ENCODE results near the gene CCDC40.

DNA sequence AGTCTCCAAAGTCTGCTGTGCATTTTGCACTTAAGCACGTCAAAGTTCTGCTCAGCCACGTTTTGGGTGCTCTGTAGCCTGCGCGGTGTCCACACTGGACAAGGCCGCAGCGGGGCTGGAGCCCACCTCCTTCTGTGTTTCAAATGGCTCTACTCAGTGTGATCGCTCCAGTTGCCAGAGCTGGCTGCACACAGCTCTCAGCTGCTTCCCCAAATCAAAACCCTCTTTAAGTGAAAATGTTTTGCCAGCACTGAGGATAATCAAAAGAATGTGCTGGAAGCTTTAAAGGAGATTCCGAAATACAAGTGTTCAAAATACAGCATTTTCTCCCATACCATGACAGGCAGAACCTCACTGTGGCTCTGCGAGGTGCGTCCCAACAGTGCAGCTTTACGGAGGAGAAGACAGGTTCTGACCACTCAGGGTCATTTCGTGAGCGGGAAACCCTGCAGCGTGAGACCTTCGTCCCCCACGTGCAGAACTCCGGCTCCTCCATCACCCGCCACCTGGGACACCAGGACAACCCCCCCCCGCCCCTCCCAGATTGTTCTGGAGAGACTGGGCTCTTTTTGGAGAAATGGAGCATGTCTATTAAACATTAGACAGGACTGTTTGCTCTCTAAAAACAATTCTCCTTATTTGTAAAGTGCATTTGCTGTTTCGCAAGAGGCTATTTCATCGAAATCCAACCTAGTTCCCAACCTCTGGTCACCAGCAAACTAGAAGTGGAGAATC lies 17.4 kb upstream of the CCDC40 start:
- TF ChIP-seq NFATC3 (IDR thresholded peaks at IDR 0.05): no peak
- no peak for TF ChIP-seq ZNF707 (CRISPR knock-in tag; conservative IDR thresholded peaks at IDR 0.05)
- no peak for TF ChIP-seq SIN3B (IDR thresholded peaks at IDR 0.05; ENCODE audit: low read depth)
- no peak for TF ChIP-seq ZNF316 (IDR thresholded peaks at IDR 0.05)
- TF ChIP-seq, protein P1, sequence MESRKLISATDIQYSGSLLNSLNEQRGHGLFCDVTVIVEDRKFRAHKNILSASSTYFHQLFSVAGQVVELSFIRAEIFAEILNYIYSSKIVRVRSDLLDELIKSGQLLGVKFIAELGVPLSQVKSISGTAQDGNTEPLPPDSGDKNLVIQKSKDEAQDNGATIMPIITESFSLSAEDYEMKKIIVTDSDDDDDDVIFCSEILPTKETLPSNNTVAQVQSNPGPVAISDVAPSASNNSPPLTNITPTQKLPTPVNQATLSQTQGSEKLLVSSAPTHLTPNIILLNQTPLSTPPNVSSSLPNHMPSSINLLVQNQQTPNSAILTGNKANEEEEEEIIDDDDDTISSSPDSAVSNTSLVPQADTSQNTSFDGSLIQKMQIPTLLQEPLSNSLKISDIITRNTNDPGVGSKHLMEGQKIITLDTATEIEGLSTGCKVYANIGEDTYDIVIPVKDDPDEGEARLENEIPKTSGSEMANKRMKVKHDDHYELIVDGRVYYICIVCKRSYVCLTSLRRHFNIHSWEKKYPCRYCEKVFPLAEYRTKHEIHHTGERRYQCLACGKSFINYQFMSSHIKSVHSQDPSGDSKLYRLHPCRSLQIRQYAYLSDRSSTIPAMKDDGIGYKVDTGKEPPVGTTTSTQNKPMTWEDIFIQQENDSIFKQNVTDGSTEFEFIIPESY (CRISPR knock-in tag; IDR thresholded peaks at IDR 0.05): no peak
- TF ChIP-seq YY1 (IDR thresholded peaks at IDR 0.05; ENCODE audit: borderline replicate concordance in 1 of 3, control insufficient read depth in 1 of 3, extremely low read depth in 1 of 3, insufficient read depth in 3 of 3, insufficient read length in 1 of 3, insufficient replicate concordance in 2 of 3, low read depth in 1 of 3, low read length in 2 of 3): no peak
- TF ChIP-seq, protein P2, sequence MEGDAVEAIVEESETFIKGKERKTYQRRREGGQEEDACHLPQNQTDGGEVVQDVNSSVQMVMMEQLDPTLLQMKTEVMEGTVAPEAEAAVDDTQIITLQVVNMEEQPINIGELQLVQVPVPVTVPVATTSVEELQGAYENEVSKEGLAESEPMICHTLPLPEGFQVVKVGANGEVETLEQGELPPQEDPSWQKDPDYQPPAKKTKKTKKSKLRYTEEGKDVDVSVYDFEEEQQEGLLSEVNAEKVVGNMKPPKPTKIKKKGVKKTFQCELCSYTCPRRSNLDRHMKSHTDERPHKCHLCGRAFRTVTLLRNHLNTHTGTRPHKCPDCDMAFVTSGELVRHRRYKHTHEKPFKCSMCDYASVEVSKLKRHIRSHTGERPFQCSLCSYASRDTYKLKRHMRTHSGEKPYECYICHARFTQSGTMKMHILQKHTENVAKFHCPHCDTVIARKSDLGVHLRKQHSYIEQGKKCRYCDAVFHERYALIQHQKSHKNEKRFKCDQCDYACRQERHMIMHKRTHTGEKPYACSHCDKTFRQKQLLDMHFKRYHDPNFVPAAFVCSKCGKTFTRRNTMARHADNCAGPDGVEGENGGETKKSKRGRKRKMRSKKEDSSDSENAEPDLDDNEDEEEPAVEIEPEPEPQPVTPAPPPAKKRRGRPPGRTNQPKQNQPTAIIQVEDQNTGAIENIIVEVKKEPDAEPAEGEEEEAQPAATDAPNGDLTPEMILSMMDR (IDR thresholded peaks at IDR 0.05 in 2 of 3, conservative IDR thresholded peaks at IDR 0.05 in 1 of 3; ENCODE audit: insufficient read depth in 2 of 3, low read depth in 1 of 3, low read length in 3 of 3): no peak

Data from K562 (cell line).